GM18505 (cell line): ENCODE results near the gene TMEM207.
A peak's percentile ranks its signal among the peaks of the same experiment; 100 is the strongest.

Experiments
- ATAC-seq: cut with Tn5 transposase; IDR thresholded peaks from one replicate; pipeline ENCODE4 v1.9.1; 2021; ENCODE audit not compliant: unreplicated experiment
- POLR2A ChIP-seq: IDR thresholded peaks from 4 replicates; pipeline ENCODE4 v1.6.1; 2011; ENCODE audit warnings: borderline replicate concordance; ENCODE audit not compliant: insufficient read depth, insufficient read length; ENCODE audit errors: extremely low read depth

The TMEM207 gene

GRCh38 chr3:190388703-190389102 is 61.0 kb downstream of the TMEM207 start:
- no peak for ATAC-seq
- no peak for TF ChIP-seq POLR2A

- no peak for TF ChIP-seq POLR2A
- ATAC-seq, result no peak
Observed at GRCh38 chr3:190387578-190388213, 62.0 kb downstream of the TMEM207 start, which contains the start of gene CLDN16. TSS of gene CLDN16 (plus strand) at chr3:190388163. CDS start at chr3:190388330, 167 bp downstream.

- no peak for TF ChIP-seq POLR2A
- no peak for ATAC-seq
Observed at GRCh38 chr3:190385731-190386688, 63.7 kb downstream of the TMEM207 start.

- no peak for TF ChIP-seq POLR2A
- peak; percentile 92 for ATAC-seq
Observed at GRCh38 chr3:190384309-190384756, 65.4 kb downstream of the TMEM207 start.

- no peak for TF ChIP-seq POLR2A
- no peak for ATAC-seq
Observed at GRCh38 chr3:190382082-190382481, 67.6 kb downstream of the TMEM207 start.

GRCh38 chr3:190381441-190381840 is 68.3 kb downstream of the TMEM207 start:
- TF ChIP-seq POLR2A, result no peak
- ATAC-seq, result no peak

- no peak for TF ChIP-seq POLR2A
- no peak for ATAC-seq
Observed at GRCh38 chr3:190380184-190380583, 69.5 kb downstream of the TMEM207 start.
